ENCODE results near the gene CTSK.

Gene CTSK

GRCh38 chr1:150807249-150808023, 624 bp downstream of the CTSK start:
- no peaks in the 10 kb centered on the region for H3K9me3 ChIP-seq (ENCODE audit: control insufficient read depth, insufficient read depth, low read depth, low read length)
- CTCF ChIA-PET = interaction anchor here (0.6 to 1.9 kb wide), 3 partner anchors 41 to 246 kb away, joined by 3 to 8 read pairs (median 4); no protein-coding TSS in a partner anchor
- peaks cover 10% of the 10 kb centered on the region for H3K4me1 ChIP-seq (ENCODE audit: control insufficient read depth, insufficient read depth, low read length)
- H3K4me3 ChIP-seq (ENCODE audit: low read depth, low read length) = no peak overlapping the region
- peaks cover 5 to 12% of the 10 kb centered on the region in 2 experiments; a peak in 1 of 3 replicates for H3K36me3 ChIP-seq (ENCODE audit: control insufficient read depth in 2 of 2, insufficient read depth in 1 of 2, low read length in 2 of 2)
- TF ChIP-seq ELK4 (IDR thresholded peaks at IDR 0.05; ENCODE audit: borderline replicate concordance, low read depth, low read length) (no peak), ZNF530 (tag by site-specific recombination; IDR thresholded peaks at IDR 0.05; ENCODE audit: low read depth) (no peak), ZNF280C (tag by site-specific recombination; IDR thresholded peaks at IDR 0.05) (no peak), SALL2 (tag by site-specific recombination; IDR thresholded peaks at IDR 0.05; ENCODE audit: borderline replicate concordance) (no peak), ZNF18 (tag by site-specific recombination; IDR thresholded peaks at IDR 0.05) (no peak), ZNF10 (tag by site-specific recombination; IDR thresholded peaks at IDR 0.05) (no peak), ZNF37A (tag by site-specific recombination; IDR thresholded peaks at IDR 0.05) (no peak), ZNF473 (tag by site-specific recombination; IDR thresholded peaks at IDR 0.05) (no peak), TSHZ1 (tag by site-specific recombination; IDR thresholded peaks at IDR 0.05; ENCODE audit: borderline replicate concordance) (no peak), ZBTB6 (tag by site-specific recombination; IDR thresholded peaks at IDR 0.05) (no peak), ZNF776 (tag by site-specific recombination; IDR thresholded peaks at IDR 0.05; ENCODE audit: borderline replicate concordance) (no peak), PRDM10 (tag by site-specific recombination; IDR thresholded peaks at IDR 0.05) (no peak), ZNF449 (tag by site-specific recombination; IDR thresholded peaks at IDR 0.05) (no peak), ZNF610 (tag by site-specific recombination; IDR thresholded peaks at IDR 0.05; ENCODE audit: borderline replicate concordance) (no peak), ZNF354C (tag by site-specific recombination; IDR thresholded peaks at IDR 0.05; ENCODE audit: borderline replicate concordance, low read depth) (no peak), ZNF157 (tag by site-specific recombination; IDR thresholded peaks at IDR 0.05) (no peak), ZBTB20 (tag by site-specific recombination; IDR thresholded peaks at IDR 0.05) (no peak), ZNF664 (tag by site-specific recombination; IDR thresholded peaks at IDR 0.05) (no peak), ZBTB1 (tag by site-specific recombination; IDR thresholded peaks at IDR 0.05) (no peak), ZNF121 (tag by site-specific recombination; IDR thresholded peaks at IDR 0.05) (no peak)
- H3K27ac ChIP-seq (ENCODE audit: extremely low read depth, low read depth, low read length) = no peak overlapping the region
- POLR2A ChIA-PET = no interaction called here

All from HEK293 (cell line).